Hypothalamus (tissue), 51 donors: ENCODE data around the gene MAML2.

Experiments
- DNase-seq, 51 donors: peaks; one replicate each; lab custom pipeline; 2025; lab: John Stamatoyannopoulos, UW

MAML2 gene

GRCh38 chr11:96028746-96029145 is 314.2 kb downstream of the MAML2 start:
- no peak for DNase-seq

- no peak for DNase-seq
These were observed 316.0 kb downstream of the MAML2 start for GRCh38 chr11:96027021-96027420.

GRCh38 chr11:96026310-96026709 is 316.7 kb downstream of the MAML2 start:
- DNase-seq = no peak

GRCh38 chr11:96024666-96025065 is 318.3 kb downstream of the MAML2 start:
- no peak for DNase-seq

- DNase-seq = no peak
These were observed 319.7 kb downstream of the MAML2 start for GRCh38 chr11:96023275-96023674.

- DNase-seq = no peak
These were observed 320.9 kb downstream of the MAML2 start for GRCh38 chr11:96021901-96022650.

GRCh38 chr11:96019810-96020747 is 322.9 kb downstream of the MAML2 start:
- no peak for DNase-seq

- no peak for DNase-seq
These were observed 323.7 kb downstream of the MAML2 start for GRCh38 chr11:96019281-96019680.

- no peak for DNase-seq
These were observed 325.1 kb downstream of the MAML2 start for GRCh38 chr11:96017856-96018255.

GRCh38 chr11:96016978-96017502 is 326.0 kb downstream of the MAML2 start:
- no peak for DNase-seq

- no peak for DNase-seq
These were observed 327.0 kb downstream of the MAML2 start for GRCh38 chr11:96015906-96016565.

GRCh38 chr11:96014217-96014616 is 328.8 kb downstream of the MAML2 start:
- no peak for DNase-seq

- peak in 1 of 51 donors; percentile 8 for DNase-seq
These were observed 329.4 kb downstream of the MAML2 start for GRCh38 chr11:96013461-96014213.

GRCh38 chr11:96012086-96012824 is 330.7 kb downstream of the MAML2 start:
- DNase-seq = peak in 36 of 51 donors; percentile 13 to 89 (median 56)

GRCh38 chr11:96010683-96011082 is 332.3 kb downstream of the MAML2 start:
- DNase-seq = no peak

GRCh38 chr11:96008161-96008720 is 334.8 kb downstream of the MAML2 start:
- DNase-seq = no peak

- DNase-seq = no peak
These were observed 337.0 kb downstream of the MAML2 start for GRCh38 chr11:96006037-96006436.

GRCh38 chr11:96004862-96005261 is 338.1 kb downstream of the MAML2 start:
- DNase-seq = no peak

- DNase-seq = no peak
These were observed 340.2 kb downstream of the MAML2 start for GRCh38 chr11:96002754-96003290.
